Stomach (tissue), 4 donors: ENCODE data around the gene CBLN1.

Experiments
- EP300 ChIP-seq: sonication (generic); formaldehyde crosslinking; IDR thresholded peaks from one replicate; pipeline ENCODE4 v1.6.1; 2017; ENCODE audit warnings: antibody characterized with exemption
- POLR2A ChIP-seq, 4 donors: fragments of 450-650 bp; IDR thresholded peaks; one replicate each; pipeline ENCODE4 v1.6.1; 2016; ENCODE audit warnings: antibody characterized with exemption in 4 of 4, control low read depth in 2 of 4, mild to moderate bottlenecking in 1 of 4, moderate library complexity in 1 of 4
- POLR2AphosphoS5 ChIP-seq, 3 donors: sonication (generic); formaldehyde crosslinking; IDR thresholded peaks; one replicate each; pipeline ENCODE4 v1.6.1; 2016; ENCODE audit warnings: antibody characterized with exemption in 3 of 3
- TF ChIP-seq, protein P1 (sequence below), 7 experiments: fragments of 450-650 bp in 4 of 7; fragments of 200-600 bp in 3 of 7; sonication (generic) in 3 of 7; IDR thresholded peaks; one replicate each; pipeline ENCODE4 v1.5.1; 2016 to 2019; ENCODE audit warnings: antibody characterized with exemption in 7 of 7, control low read depth in 2 of 7, mild to moderate bottlenecking in 1 of 7

DNA sequence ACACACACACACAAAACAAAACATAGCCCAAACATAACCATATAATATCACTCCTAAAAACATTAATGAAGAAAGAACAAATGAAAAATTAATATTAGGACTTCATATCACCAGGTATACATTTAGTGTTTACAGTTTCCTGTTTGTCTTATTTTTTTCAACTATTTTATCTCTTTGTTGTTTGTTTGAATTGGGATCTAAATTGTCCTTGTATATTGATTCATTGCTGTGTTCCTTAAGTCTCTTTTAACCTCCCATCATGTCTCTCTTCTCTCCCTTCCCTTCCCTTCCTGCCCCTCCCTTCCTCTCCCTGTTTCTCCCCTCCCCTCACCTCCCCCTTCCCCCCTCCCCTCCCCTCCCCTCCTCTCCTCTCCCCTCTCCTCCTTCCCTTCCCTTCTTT lies 23.8 kb upstream of the CBLN1 start:
- TF ChIP-seq, protein P1, sequence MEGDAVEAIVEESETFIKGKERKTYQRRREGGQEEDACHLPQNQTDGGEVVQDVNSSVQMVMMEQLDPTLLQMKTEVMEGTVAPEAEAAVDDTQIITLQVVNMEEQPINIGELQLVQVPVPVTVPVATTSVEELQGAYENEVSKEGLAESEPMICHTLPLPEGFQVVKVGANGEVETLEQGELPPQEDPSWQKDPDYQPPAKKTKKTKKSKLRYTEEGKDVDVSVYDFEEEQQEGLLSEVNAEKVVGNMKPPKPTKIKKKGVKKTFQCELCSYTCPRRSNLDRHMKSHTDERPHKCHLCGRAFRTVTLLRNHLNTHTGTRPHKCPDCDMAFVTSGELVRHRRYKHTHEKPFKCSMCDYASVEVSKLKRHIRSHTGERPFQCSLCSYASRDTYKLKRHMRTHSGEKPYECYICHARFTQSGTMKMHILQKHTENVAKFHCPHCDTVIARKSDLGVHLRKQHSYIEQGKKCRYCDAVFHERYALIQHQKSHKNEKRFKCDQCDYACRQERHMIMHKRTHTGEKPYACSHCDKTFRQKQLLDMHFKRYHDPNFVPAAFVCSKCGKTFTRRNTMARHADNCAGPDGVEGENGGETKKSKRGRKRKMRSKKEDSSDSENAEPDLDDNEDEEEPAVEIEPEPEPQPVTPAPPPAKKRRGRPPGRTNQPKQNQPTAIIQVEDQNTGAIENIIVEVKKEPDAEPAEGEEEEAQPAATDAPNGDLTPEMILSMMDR (IDR thresholded peaks at IDR 0.05): no peak
- no peak for TF ChIP-seq POLR2A (IDR thresholded peaks at IDR 0.05)
- no peak for TF ChIP-seq EP300
- no peak for TF ChIP-seq POLR2AphosphoS5 (IDR thresholded peaks at IDR 0.05)
